ENCODE results near the gene APP. TPM values are rescaled to one million over a fixed set of nuclear protein-coding genes. Genes with fewer than 3 reads are reported as not detected.

The APP gene
- total and polyA plus RNA-seq, 4 experiments from 2014 or later: 4.9 to 57.9 (median 34.2) TPM

- Mint-ChIP-seq H3K9me3 (no peaks in the 10 kb centered on the region), H3K27me3 (no peaks in the 10 kb centered on the region), H3K36me3 (peaks cover 25 to 30% of the 10 kb centered on the region in 2 donors), H3K4me1 (peaks cover 8 to 13% (median 10%) of the 10 kb centered on the region in 4 donors), H3K4me3 (no peak overlapping the region), H3K27ac (peak overlapping the region in 1 of 7 donors; percentile 66)
- DNase-seq: no peak
- intact Hi-C loops (cut with micrococcal nuclease): no loop called here
- CTCF ChIA-PET (ENCODE audit: partially characterized antibody): no interaction called here
- no peaks in the 10 kb centered on the region for H3K4me1 ChIP-seq (ENCODE audit: insufficient read depth, low read length)
- H3K27ac ChIP-seq (ENCODE audit: low read depth, low read length): no peak overlapping the region
- POLR2A ChIA-PET (ENCODE audit: partially characterized antibody): no interaction called here
- H3K27me3 ChIP-seq (ENCODE audit: insufficient read depth, low read length): no peaks in the 10 kb centered on the region
- H3K36me3 ChIP-seq (ENCODE audit: insufficient read depth, low read length): no peaks in the 10 kb centered on the region
- H3K4me3 ChIP-seq (ENCODE audit: low read length in 2 of 2): no peak overlapping the region
- H3K9me3 ChIP-seq (ENCODE audit: control insufficient read depth in 1 of 2, low read length in 2 of 2): no peaks in the 10 kb centered on the region
Observed at GRCh38 chr21:25979845-25980616, 190.5 kb downstream of the APP start.

DNA sequence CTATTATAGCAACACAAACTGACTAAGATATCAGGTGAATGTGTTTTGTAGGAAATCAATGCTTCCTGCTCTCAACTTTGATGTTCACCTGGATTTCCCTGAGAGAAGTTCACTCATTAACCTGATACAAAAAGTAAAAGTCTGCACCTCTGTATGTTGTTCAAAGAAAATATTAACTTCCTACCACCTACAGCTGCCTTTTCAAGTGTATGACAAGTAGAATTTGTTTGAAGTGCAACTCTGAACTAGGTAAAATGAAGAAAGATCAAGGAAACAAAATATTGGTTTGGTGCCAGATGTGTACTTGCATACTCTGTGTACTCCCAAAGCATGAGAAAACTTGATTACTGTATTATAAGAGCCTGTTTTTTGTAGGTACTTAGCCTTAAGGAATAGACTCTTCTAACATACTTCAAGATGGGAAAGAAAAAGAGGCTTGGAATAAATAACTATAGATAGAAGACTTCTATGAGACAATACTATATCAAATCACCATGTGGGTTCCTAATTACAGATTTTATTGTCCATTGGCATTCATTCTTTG is 193.4 kb downstream of the APP start:
- H3K27ac Mint-ChIP-seq: no peak overlapping the region
- intact Hi-C loops (cut with micrococcal nuclease): no loop called here

GRCh38 chr21:25974964-25975363 is 195.6 kb downstream of the APP start:
- Mint-ChIP-seq H3K36me3 (peaks cover 42 to 57% of the 10 kb centered on the region in 2 donors), H3K27me3 (no peaks in the 10 kb centered on the region), H3K4me1 (peaks cover 8 to 10% (median 9%) of the 10 kb centered on the region in 4 donors), H3K9me3 (peaks cover 0 to 2% (median 0%) of the 10 kb centered on the region in 8 donors), H3K4me3 (no peak overlapping the region), H3K27ac (peak overlapping the region in 1 of 7 donors; percentile 54)
- no peaks in the 10 kb centered on the region for H3K4me1 ChIP-seq (ENCODE audit: insufficient read depth, low read length)
- H3K4me3 ChIP-seq (ENCODE audit: low read length in 2 of 2): no peak overlapping the region
- CTCF ChIA-PET (ENCODE audit: partially characterized antibody): no interaction called here
- no peaks in the 10 kb centered on the region for H3K27me3 ChIP-seq (ENCODE audit: insufficient read depth, low read length)
- no peak overlapping the region for H3K27ac ChIP-seq (ENCODE audit: low read depth, low read length)
- no peaks in the 10 kb centered on the region for H3K9me3 ChIP-seq (ENCODE audit: control insufficient read depth in 1 of 2, low read length in 2 of 2)
- POLR2A ChIA-PET (ENCODE audit: partially characterized antibody): no interaction called here
- DNase-seq: no peak
- intact Hi-C loops (cut with micrococcal nuclease): no loop called here
- H3K36me3 ChIP-seq (ENCODE audit: insufficient read depth, low read length): no peaks in the 10 kb centered on the region

More for the DNA sequence above, 193.4 kb downstream of the APP start:
- Histone ChIP-seq H3K27me3 (ENCODE audit: insufficient read depth, low read length) (no peaks in the 10 kb centered on the region), H3K4me1 (ENCODE audit: insufficient read depth, low read length) (no peaks in the 10 kb centered on the region), H3K4me3 (ENCODE audit: low read length in 2 of 2) (no peak overlapping the region), H3K36me3 (ENCODE audit: insufficient read depth, low read length) (no peaks in the 10 kb centered on the region), H3K9me3 (ENCODE audit: control insufficient read depth in 1 of 2, low read length in 2 of 2) (no peaks in the 10 kb centered on the region), H3K27ac (ENCODE audit: low read depth, low read length) (no peak overlapping the region)
- CTCF ChIA-PET (ENCODE audit: partially characterized antibody): interaction anchor here (1.0 kb wide), 1 partner anchor 33 kb away, joined by 4 read pairs; no protein-coding TSS in a partner anchor
- POLR2A ChIA-PET (ENCODE audit: partially characterized antibody): no interaction called here
- H3K4me3 Mint-ChIP-seq: no peak overlapping the region
- H3K9me3 Mint-ChIP-seq: peaks cover 0 to 2% (median 0%) of the 10 kb centered on the region in 8 donors
- H3K4me1 Mint-ChIP-seq: peaks cover 8 to 13% (median 9%) of the 10 kb centered on the region in 4 donors
- H3K27me3 Mint-ChIP-seq: no peaks in the 10 kb centered on the region
- no peak for DNase-seq
- peaks cover 36 to 54% of the 10 kb centered on the region in 2 donors for H3K36me3 Mint-ChIP-seq

GRCh38 chr21:25970254-25970930 is 200.2 kb downstream of the APP start:
- no peaks in the 10 kb centered on the region for H3K27me3 Mint-ChIP-seq
- H3K4me1 Mint-ChIP-seq: peaks cover 4 to 15% (median 6%) of the 10 kb centered on the region in 4 donors
- ChIA-PET POLR2A (ENCODE audit: partially characterized antibody) (no interaction called here), CTCF (ENCODE audit: partially characterized antibody) (no interaction called here)
- no peak overlapping the region for H3K4me3 Mint-ChIP-seq
- DNase-seq: no peak
- Histone ChIP-seq H3K27me3 (ENCODE audit: insufficient read depth, low read length) (no peaks in the 10 kb centered on the region), H3K4me1 (ENCODE audit: insufficient read depth, low read length) (peaks cover 4% of the 10 kb centered on the region), H3K36me3 (ENCODE audit: insufficient read depth, low read length) (no peaks in the 10 kb centered on the region), H3K27ac (ENCODE audit: low read depth, low read length) (no peak overlapping the region), H3K4me3 (ENCODE audit: low read length in 2 of 2) (no peak overlapping the region), H3K9me3 (ENCODE audit: control insufficient read depth in 1 of 2, low read length in 2 of 2) (no peaks in the 10 kb centered on the region)
- peaks cover 0 to 2% (median 0%) of the 10 kb centered on the region in 8 donors for H3K9me3 Mint-ChIP-seq
- intact Hi-C loops (cut with micrococcal nuclease): no loop called here
- no peak overlapping the region for H3K27ac Mint-ChIP-seq
- peaks cover 36 to 43% of the 10 kb centered on the region in 2 donors for H3K36me3 Mint-ChIP-seq

DNA sequence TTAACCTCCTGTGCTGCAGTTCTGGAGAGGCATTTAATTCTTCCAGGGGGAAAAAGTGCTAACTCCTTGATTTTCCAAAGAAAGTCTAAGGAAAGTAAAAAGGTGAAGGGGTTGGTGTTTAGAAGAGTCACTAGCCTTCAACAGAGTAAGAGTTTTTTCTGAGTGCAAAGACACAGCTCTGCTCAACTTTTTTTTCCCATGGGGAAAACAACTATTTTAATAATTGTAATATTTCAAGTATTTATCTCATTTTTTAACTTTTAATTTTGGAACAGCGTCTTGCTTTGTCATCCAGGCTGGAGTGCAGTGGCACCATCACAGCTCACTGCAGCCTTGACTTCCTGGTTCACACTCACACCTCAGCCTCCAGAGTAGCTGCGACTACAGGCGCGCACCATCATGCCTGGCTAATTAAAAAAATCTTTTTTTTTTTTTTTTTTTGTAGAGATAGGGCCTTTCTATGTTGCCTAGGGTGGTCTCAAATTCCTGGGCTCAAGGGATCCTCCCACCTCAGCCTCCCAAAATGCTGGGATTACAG is 202.6 kb downstream of the APP start:
- CTCF ChIA-PET (ENCODE audit: partially characterized antibody): interaction anchor here (1.2 to 1.5 kb wide), 2 partner anchors 142 to 201 kb away, joined by 3 read pairs; no protein-coding TSS in a partner anchor
- H3K4me1 Mint-ChIP-seq: peaks cover 4 to 15% (median 6%) of the 10 kb centered on the region in 4 donors
- no peak overlapping the region for H3K4me3 ChIP-seq (ENCODE audit: low read length in 2 of 2)
- peak overlapping the region in 5 of 7 donors; percentile 15 to 77 (median 49) for H3K27ac Mint-ChIP-seq
- intact Hi-C loops (cut with micrococcal nuclease): no loop called here
- H3K36me3 Mint-ChIP-seq: peaks cover 24 to 26% of the 10 kb centered on the region in 2 donors
- H3K4me3 Mint-ChIP-seq: peak overlapping the region in 3 of 8 donors; percentile 9 to 19 (median 17)
- no peaks in the 10 kb centered on the region for H3K9me3 ChIP-seq (ENCODE audit: control insufficient read depth in 1 of 2, low read length in 2 of 2)
- DNase-seq: no peak
- no peak overlapping the region for H3K27ac ChIP-seq (ENCODE audit: low read depth, low read length)
- H3K9me3 Mint-ChIP-seq: peaks cover 0 to 2% (median 0%) of the 10 kb centered on the region in 8 donors
- H3K27me3 Mint-ChIP-seq: no peaks in the 10 kb centered on the region
- H3K4me1 ChIP-seq (ENCODE audit: insufficient read depth, low read length): peaks cover 4% of the 10 kb centered on the region
- no peaks in the 10 kb centered on the region for H3K36me3 ChIP-seq (ENCODE audit: insufficient read depth, low read length)
- POLR2A ChIA-PET (ENCODE audit: partially characterized antibody): no interaction called here
- no peaks in the 10 kb centered on the region for H3K27me3 ChIP-seq (ENCODE audit: insufficient read depth, low read length)

- H3K27ac ChIP-seq (ENCODE audit: low read depth, low read length): no peak overlapping the region
- peak overlapping the region in 5 of 8 donors; percentile 9 to 20 (median 19) for H3K4me3 Mint-ChIP-seq
- intact Hi-C loops (cut with micrococcal nuclease): no loop called here
Observed at GRCh38 chr21:25967181-25967900, 203.2 kb downstream of the APP start.

More at GRCh38 chr21:25967181-25967900, 203.2 kb downstream of the APP start:
- Histone ChIP-seq H3K4me1 (ENCODE audit: insufficient read depth, low read length) (peaks cover 4% of the 10 kb centered on the region), H3K36me3 (ENCODE audit: insufficient read depth, low read length) (no peaks in the 10 kb centered on the region), H3K4me3 (ENCODE audit: low read length in 2 of 2) (no peak overlapping the region), H3K9me3 (ENCODE audit: control insufficient read depth in 1 of 2, low read length in 2 of 2) (no peaks in the 10 kb centered on the region), H3K27me3 (ENCODE audit: insufficient read depth, low read length) (no peaks in the 10 kb centered on the region)
- peaks cover 4 to 15% (median 6%) of the 10 kb centered on the region in 4 donors for H3K4me1 Mint-ChIP-seq
- no peaks in the 10 kb centered on the region for H3K27me3 Mint-ChIP-seq
- H3K9me3 Mint-ChIP-seq: peaks cover 0 to 2% (median 0%) of the 10 kb centered on the region in 8 donors
- ChIA-PET POLR2A (ENCODE audit: partially characterized antibody) (no interaction called here), CTCF (ENCODE audit: partially characterized antibody) (interaction anchor here (1.2 to 1.5 kb wide), 2 partner anchors 143 to 201 kb away, joined by 3 read pairs; no protein-coding TSS in a partner anchor)
- DNase-seq: peak in 1 of 5 donors; percentile 6
- peak overlapping the region in 6 of 7 donors; percentile 15 to 77 (median 44) for H3K27ac Mint-ChIP-seq
- peaks cover 20 to 22% of the 10 kb centered on the region in 2 donors for H3K36me3 Mint-ChIP-seq
